K562 (cell line): ENCODE results near the gene MDP1. TPM values are rescaled to one million over a fixed set of nuclear protein-coding genes. Genes with fewer than 3 reads are reported as not detected.

Experiments used
- ARNT ChIP-seq, 2 experiments: fragments of 450-650 bp; IDR thresholded peaks; 2 replicates each; pipeline ENCODE4 v1.6.1; 2016; ENCODE audit warnings: mild to moderate bottlenecking in 1 of 2
- CHD2 ChIP-seq: IDR thresholded peaks from 2 replicates; pipeline ENCODE4 v1.6.1; 2011; ENCODE audit warnings: low read depth, low read length
- MEIS2 ChIP-seq: fragments of 450-650 bp; IDR thresholded peaks from 2 replicates; pipeline ENCODE4 v1.6.1; 2014; ENCODE audit warnings: mild to moderate bottlenecking; ENCODE audit not compliant: partially characterized antibody
- TAF1 ChIP-seq: IDR thresholded peaks from 2 replicates; pipeline ENCODE4 v1.6.1; 2011; ENCODE audit warnings: mild to moderate bottlenecking, low read length, moderate library complexity; ENCODE audit not compliant: insufficient read depth, control insufficient read depth, severe bottlenecking; ENCODE audit errors: extremely low read depth
- TFE3 ChIP-seq: fragments of 450-650 bp; formaldehyde crosslinking; IDR thresholded peaks from 2 replicates; pipeline ENCODE4 v1.4.0; 2020; ENCODE audit warnings: mild to moderate bottlenecking, mixed read lengths
- VEZF1 ChIP-seq: fragments of 200-800 bp; sonication (Bioruptor generic); IDR thresholded peaks from 2 replicates; pipeline ENCODE4 v1.6.1; 2017; ENCODE audit warnings: missing genetic modification characterization, missing compliant biosample characterization
- ZBTB7A ChIP-seq: IDR thresholded peaks from 2 replicates; pipeline ENCODE4 v1.6.1; 2011; ENCODE audit warnings: low read depth, mild to moderate bottlenecking, low read length, moderate library complexity, borderline replicate concordance; ENCODE audit not compliant: control insufficient read depth
- ZKSCAN8 ChIP-seq: fragments of 200-800 bp; sonication (Bioruptor generic); IDR thresholded peaks from 2 replicates; pipeline ENCODE4 v1.6.1; 2016; ENCODE audit warnings: missing genetic modification characterization, missing compliant biosample characterization
- ZNF197 ChIP-seq: fragments of 200-800 bp; sonication (Bioruptor generic); IDR thresholded peaks from 2 replicates; pipeline ENCODE4 v1.6.1; 2016; ENCODE audit warnings: low read depth, missing genetic modification characterization, missing compliant biosample characterization
- ZNF23 ChIP-seq: fragments of 250-450 bp; sonication (Bioruptor Pico); IDR thresholded peaks from 2 replicates; pipeline ENCODE4 v1.4.0; 2020; ENCODE audit warnings: mild to moderate bottlenecking
- ZNF398 ChIP-seq: fragments of 250-450 bp; sonication (Bioruptor Pico); IDR thresholded peaks from 2 replicates; pipeline ENCODE4 v1.8.0; 2021; ENCODE audit warnings: moderate library complexity, mild to moderate bottlenecking, inconsistent platforms
- ZNF695 ChIP-seq: fragments of 450-650 bp; formaldehyde crosslinking; IDR thresholded peaks from 2 replicates; pipeline ENCODE4 v1.4.0; 2020; ENCODE audit warnings: mild to moderate bottlenecking, moderate library complexity
- polyA plus RNA-seq, 8 experiments: library from polyadenylated mRNA; depleted of rRNA in 4 of 8; stranded (reverse) in 5 of 8; unstranded in 3 of 8; fragments of >200 nt; fragmentation: Nextera tagmentation in 2 of 8; fragmentation: Illumina TruSeq in 1 of 8; extraction: Ambion mirVana in 2 of 8; extraction: Trizol in 1 of 8; gene quantifications; 2 replicates each; pipeline versions ENCODE4 v1.2.1 to v1.2.3, GENCODE V29; 2011 to 2014; ENCODE audit warnings: inconsistent platforms in 1 of 8, missing spikeins in 1 of 8
- total RNA-seq, 7 experiments: library from RNA; depleted of rRNA in 6 of 7; stranded (reverse); fragments of >200 nt in 6 of 7; fragmentation: Illumina TruSeq in 2 of 7; extraction: Trizol in 2 of 7; gene quantifications; 2 replicates each; pipeline versions ENCODE4 v1.2.1 to v1.2.3, GENCODE V29; 2011 to 2021; ENCODE audit warnings: low replicate concordance in 1 of 7
- TF ChIP-seq, protein P1 (sequence below): fragments of 200-800 bp; sonication (Bioruptor generic); IDR thresholded peaks from 2 replicates; pipeline ENCODE4 v1.6.1; 2016; ENCODE audit warnings: missing genetic modification characterization, missing compliant biosample characterization
- TF ChIP-seq, protein P2 (sequence below), 3 experiments: IDR thresholded peaks in 2 of 3; conservative IDR thresholded peaks in 1 of 3; 2 replicates each; pipeline ENCODE4 v1.5.1; 2011 to 2012; ENCODE audit warnings: low read length in 3 of 3, mild to moderate bottlenecking in 3 of 3, control low read depth in 2 of 3, improper control_type of control experiment in 1 of 3, inconsistent platforms in 1 of 3, low read depth in 1 of 3, mixed read lengths in 1 of 3, moderate library complexity in 1 of 3; ENCODE audit not compliant: insufficient read depth in 2 of 3

The MDP1 gene
- total and polyA plus RNA-seq, 9 of the 15 experiments (the other 6 are each of a cell fraction or from before 2014, with no cell fraction given) = 2.7 to 29.6 (median 11.0) TPM

DNA sequence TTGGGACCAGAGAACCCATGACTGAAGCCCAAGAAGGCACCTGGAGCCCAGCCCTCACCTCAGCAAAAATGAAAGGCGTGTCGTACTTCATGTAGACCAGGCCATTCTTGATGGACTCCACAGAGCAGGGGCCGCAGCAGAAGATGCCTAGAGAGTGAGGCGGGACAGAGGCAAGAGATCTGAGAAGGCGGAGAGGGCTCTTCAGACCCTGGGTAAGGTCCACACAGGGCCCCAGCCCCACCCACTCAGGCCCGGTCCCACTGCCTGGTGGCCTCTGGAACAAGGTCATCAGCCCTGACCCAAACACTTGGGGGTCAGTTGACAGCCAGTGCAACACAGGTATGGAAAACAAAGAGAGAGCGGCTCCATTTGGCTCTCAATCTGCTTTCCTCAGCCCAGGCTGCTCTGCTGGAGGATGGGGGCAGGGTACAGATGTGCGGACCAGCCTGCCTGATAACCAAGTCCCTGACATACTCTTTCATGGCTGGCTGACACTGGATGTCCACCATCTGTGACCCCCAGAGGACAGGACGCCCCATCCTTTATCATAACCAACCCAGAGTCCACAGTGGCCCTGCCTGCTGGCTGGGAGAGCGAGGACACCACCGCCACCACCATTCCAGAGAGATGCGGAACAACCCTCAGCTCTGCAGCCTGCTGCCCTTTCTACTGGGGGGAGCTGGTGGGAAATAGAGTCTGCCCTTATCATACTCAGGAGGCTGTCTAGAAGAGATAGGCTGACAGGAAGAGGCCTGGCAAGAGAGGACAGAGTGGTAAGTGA is 40.3 kb upstream of the MDP1 start (continued):
- TF ChIP-seq, protein P1, sequence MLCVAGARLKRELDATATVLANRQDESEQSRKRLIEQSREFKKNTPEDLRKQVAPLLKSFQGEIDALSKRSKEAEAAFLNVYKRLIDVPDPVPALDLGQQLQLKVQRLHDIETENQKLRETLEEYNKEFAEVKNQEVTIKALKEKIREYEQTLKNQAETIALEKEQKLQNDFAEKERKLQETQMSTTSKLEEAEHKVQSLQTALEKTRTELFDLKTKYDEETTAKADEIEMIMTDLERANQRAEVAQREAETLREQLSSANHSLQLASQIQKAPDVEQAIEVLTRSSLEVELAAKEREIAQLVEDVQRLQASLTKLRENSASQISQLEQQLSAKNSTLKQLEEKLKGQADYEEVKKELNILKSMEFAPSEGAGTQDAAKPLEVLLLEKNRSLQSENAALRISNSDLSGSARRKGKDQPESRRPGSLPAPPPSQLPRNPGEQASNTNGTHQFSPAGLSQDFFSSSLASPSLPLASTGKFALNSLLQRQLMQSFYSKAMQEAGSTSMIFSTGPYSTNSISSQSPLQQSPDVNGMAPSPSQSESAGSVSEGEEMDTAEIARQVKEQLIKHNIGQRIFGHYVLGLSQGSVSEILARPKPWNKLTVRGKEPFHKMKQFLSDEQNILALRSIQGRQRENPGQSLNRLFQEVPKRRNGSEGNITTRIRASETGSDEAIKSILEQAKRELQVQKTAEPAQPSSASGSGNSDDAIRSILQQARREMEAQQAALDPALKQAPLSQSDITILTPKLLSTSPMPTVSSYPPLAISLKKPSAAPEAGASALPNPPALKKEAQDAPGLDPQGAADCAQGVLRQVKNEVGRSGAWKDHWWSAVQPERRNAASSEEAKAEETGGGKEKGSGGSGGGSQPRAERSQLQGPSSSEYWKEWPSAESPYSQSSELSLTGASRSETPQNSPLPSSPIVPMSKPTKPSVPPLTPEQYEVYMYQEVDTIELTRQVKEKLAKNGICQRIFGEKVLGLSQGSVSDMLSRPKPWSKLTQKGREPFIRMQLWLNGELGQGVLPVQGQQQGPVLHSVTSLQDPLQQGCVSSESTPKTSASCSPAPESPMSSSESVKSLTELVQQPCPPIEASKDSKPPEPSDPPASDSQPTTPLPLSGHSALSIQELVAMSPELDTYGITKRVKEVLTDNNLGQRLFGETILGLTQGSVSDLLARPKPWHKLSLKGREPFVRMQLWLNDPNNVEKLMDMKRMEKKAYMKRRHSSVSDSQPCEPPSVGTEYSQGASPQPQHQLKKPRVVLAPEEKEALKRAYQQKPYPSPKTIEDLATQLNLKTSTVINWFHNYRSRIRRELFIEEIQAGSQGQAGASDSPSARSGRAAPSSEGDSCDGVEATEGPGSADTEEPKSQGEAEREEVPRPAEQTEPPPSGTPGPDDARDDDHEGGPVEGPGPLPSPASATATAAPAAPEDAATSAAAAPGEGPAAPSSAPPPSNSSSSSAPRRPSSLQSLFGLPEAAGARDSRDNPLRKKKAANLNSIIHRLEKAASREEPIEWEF (CRISPR knock-in tag) = no peak
- TF ChIP-seq CHD2 = no peak
- TF ChIP-seq VEZF1 = peak; percentile 54
- TF ChIP-seq MEIS2 = peak; percentile 39
- TF ChIP-seq ZNF695 = no peak
- peak; percentile 26 for TF ChIP-seq TAF1
- TF ChIP-seq TFE3 = no peak
- TF ChIP-seq, protein P2, sequence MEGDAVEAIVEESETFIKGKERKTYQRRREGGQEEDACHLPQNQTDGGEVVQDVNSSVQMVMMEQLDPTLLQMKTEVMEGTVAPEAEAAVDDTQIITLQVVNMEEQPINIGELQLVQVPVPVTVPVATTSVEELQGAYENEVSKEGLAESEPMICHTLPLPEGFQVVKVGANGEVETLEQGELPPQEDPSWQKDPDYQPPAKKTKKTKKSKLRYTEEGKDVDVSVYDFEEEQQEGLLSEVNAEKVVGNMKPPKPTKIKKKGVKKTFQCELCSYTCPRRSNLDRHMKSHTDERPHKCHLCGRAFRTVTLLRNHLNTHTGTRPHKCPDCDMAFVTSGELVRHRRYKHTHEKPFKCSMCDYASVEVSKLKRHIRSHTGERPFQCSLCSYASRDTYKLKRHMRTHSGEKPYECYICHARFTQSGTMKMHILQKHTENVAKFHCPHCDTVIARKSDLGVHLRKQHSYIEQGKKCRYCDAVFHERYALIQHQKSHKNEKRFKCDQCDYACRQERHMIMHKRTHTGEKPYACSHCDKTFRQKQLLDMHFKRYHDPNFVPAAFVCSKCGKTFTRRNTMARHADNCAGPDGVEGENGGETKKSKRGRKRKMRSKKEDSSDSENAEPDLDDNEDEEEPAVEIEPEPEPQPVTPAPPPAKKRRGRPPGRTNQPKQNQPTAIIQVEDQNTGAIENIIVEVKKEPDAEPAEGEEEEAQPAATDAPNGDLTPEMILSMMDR (IDR thresholded peaks at IDR 0.05 in 2 of 3, conservative IDR thresholded peaks at IDR 0.05 in 1 of 3; ENCODE audit: insufficient read depth in 2 of 3, low read depth in 1 of 3, low read length in 3 of 3) = no peak
- peak in 1 of 2 experiments; percentile 84; a peak in 3 of 4 replicates for TF ChIP-seq ARNT (IDR thresholded peaks at IDR 0.05)
- TF ChIP-seq ZNF398 (CRISPR knock-in tag) = no peak
- TF ChIP-seq ZNF23 (CRISPR knock-in tag) = no peak
- no peak for TF ChIP-seq ZKSCAN8 (CRISPR knock-in tag)
- TF ChIP-seq ZNF197 (CRISPR knock-in tag) = no peak
- 0 out of 2 replicates have a peak, but pooled peaks have one; percentile 15 for TF ChIP-seq ZBTB7A
